ENCODE data around the gene ERMAP.

DNA sequence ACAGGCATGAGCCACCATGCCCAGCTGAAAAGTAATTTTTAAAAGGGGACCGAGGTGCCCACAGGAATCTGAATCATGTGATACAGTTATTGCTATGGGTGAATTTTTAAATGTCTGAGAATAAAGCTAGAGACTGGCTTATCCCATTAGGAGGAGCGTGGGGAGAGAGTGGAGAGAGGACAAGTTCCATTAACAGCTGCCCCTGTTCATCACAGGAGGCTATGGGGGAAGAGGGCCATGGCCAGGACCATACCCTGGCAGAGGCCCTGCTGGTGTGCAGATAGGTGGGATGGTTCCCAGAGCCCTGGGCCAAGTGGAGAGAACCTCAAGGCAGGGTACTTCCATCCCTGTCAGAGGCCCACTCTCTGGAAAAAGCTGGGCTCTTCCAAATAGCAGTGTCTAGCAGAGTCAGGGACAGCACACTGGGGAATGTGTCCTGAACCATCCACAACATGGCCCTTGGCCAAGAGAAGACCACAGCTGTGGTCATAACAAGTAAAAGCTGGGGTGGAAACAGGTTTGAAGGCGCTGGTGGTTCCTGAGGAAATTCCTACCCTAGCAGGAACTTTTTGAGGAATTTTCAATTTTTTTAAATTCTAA, 15.8 kb downstream of the ERMAP start:
- TF ChIP-seq TAF1 (IDR thresholded peaks at IDR 0.05; ENCODE audit: borderline replicate concordance, insufficient read depth, low read length) (no peak), POLR2AphosphoS5 (IDR thresholded peaks at IDR 0.05; ENCODE audit: low read depth, low read length) (no peak), SIN3A (IDR thresholded peaks at IDR 0.05; ENCODE audit: borderline replicate concordance, insufficient read depth, low read length) (no peak), FOXP2 (optimal IDR thresholded peaks at IDR 0.05; ENCODE audit: borderline replicate concordance, extremely low read depth, extremely low read length, insufficient read depth) (no peak)
- TF ChIP-seq, protein P1, sequence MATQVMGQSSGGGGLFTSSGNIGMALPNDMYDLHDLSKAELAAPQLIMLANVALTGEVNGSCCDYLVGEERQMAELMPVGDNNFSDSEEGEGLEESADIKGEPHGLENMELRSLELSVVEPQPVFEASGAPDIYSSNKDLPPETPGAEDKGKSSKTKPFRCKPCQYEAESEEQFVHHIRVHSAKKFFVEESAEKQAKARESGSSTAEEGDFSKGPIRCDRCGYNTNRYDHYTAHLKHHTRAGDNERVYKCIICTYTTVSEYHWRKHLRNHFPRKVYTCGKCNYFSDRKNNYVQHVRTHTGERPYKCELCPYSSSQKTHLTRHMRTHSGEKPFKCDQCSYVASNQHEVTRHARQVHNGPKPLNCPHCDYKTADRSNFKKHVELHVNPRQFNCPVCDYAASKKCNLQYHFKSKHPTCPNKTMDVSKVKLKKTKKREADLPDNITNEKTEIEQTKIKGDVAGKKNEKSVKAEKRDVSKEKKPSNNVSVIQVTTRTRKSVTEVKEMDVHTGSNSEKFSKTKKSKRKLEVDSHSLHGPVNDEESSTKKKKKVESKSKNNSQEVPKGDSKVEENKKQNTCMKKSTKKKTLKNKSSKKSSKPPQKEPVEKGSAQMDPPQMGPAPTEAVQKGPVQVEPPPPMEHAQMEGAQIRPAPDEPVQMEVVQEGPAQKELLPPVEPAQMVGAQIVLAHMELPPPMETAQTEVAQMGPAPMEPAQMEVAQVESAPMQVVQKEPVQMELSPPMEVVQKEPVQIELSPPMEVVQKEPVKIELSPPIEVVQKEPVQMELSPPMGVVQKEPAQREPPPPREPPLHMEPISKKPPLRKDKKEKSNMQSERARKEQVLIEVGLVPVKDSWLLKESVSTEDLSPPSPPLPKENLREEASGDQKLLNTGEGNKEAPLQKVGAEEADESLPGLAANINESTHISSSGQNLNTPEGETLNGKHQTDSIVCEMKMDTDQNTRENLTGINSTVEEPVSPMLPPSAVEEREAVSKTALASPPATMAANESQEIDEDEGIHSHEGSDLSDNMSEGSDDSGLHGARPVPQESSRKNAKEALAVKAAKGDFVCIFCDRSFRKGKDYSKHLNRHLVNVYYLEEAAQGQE (IDR thresholded peaks at IDR 0.05; ENCODE audit: insufficient read depth in 1 of 2, low read depth in 2 of 2, low read length in 2 of 2): no peak

All from PFSK-1 (cell line).